Measurements from ENCODE around the gene IFRD2.

DNA sequence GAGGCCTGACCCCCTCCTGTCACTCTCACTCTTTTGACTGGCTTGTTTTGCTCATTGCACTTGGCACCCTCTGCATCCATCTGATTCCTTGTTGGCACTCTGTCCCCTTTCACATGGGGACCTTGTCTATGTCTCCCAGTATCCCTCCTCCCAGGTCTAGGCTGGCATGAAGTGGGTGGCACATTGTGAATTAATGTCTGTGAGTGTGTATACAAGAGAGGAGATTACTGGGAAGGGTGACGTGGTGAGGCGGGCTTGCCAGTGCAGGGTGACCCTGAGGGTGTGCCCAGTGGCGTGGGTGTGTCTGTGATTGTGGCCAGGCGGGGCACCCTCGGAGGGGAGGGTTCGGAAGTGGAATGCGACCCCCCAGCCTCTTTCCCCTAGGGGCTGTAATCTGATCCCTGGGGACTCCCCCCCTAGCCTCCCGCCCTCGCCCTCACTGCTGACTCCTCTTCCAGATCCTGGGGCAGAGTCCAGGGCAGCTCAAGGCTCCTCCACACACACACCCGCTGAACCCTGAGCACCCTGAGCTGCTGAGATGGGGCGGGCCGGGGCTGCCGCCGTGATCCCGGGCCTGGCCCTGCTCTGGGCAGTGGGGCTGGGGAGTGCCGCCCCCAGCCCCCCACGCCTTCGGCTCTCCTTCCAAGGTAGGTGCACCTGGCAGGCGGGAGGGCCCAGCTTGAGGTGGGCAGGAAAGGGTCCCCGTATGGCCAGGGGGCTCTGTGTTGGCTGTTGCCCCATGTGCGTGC lies 23.4 kb downstream of the IFRD2 start, which contains the start of gene SEMA3B:
- no peak for TF ChIP-seq CTCF (IDR thresholded peaks at IDR 0.05)
- peak; percentile 38 to 57 for TF ChIP-seq POLR2A (IDR thresholded peaks at IDR 0.05)
